Measurements from ENCODE around the gene MAN2A1.

Gene MAN2A1

DNA sequence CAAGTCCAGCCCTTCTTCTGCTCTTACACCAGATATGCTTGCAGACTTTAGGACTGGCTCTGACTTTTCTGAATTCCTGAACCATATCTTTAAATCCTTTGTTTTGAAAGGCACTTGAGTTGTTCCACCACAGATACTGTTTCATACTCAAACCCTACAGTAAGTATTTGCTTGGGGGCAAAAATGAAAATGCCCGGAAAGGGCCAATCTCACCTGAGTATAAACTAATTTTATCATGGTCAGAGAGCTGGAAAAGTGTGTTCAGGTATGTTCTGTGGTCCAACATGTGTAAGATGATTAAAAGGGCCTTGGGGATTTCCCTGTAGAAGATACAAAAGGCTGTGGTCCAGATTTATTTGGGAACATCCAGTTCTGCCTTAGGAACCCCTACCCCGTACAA lies 225.2 kb downstream of the MAN2A1 start:
- DNase-seq, result no peak

DNA sequence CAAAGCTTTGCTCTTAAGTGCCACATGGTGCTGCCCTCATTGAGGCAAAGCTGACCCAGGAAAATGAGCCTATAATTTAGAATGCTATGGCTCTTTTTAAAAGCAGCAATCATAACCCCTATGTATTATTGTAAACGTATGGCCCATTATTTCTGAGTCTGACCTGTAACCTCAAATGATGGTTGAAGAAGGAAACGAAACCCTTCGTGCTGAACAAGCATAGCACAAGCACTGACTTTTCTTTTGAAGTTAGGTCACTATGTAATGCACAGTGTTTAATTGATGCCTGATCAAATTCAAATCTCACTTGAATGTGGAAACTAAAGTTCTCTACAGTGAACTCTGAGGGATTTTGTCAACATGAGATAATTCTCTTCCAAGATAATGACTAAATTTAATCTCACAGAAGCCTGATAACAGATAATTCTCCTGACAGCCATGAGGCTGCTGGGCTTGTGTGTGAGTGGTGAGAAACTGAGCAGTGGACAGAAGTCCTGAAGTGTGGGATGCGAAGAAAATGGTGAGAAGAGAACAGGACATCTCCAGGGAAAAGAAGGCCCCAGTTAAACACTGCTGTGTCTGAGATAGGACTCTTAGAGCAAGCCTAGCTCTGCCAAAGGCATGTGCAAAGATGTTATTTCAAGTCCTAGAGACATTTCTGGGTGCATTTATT lies 226.9 kb downstream of the MAN2A1 start:
- no peak for DNase-seq

Data from fibroblast of skin of scalp (primary cell).